Measurements from ENCODE around the gene ARRDC3.

ARRDC3 gene

GRCh38 chr5:91383956-91384300, 811 bp upstream of the ARRDC3 start:
- peak in 1 of 2 experiments; percentile 78 for DNase-seq

GRCh38 chr5:91382530-91383026, 539 bp downstream of the ARRDC3 start:
- peak in 1 of 2 experiments; percentile 86 for DNase-seq

GRCh38 chr5:91381774-91382359, 1.2 kb downstream of the ARRDC3 start:
- peak; percentile 71 to 88 for DNase-seq

- peak in 1 of 2 experiments; percentile 77 for DNase-seq
These were observed 1.8 kb downstream of the ARRDC3 start for GRCh38 chr5:91381239-91381773.

GRCh38 chr5:91380491-91381238, 2.5 kb downstream of the ARRDC3 start:
- peak; percentile 93 to 96 for DNase-seq

GRCh38 chr5:91379914-91380490, 3.1 kb downstream of the ARRDC3 start:
- peak; percentile 94 to 98 for DNase-seq

GRCh38 chr5:91379246-91379913, 3.7 kb downstream of the ARRDC3 start:
- DNase-seq: peak in 1 of 2 experiments; percentile 47

- peak in 1 of 2 experiments; percentile 35 for DNase-seq
These were observed 4.3 kb downstream of the ARRDC3 start for GRCh38 chr5:91378752-91379211.

GRCh38 chr5:91374893-91375520, 8.1 kb downstream of the ARRDC3 start:
- no peak for DNase-seq

GRCh38 chr5:91373600-91373999, 9.5 kb downstream of the ARRDC3 start:
- no peak for DNase-seq

- DNase-seq: no peak
These were observed 10.1 kb downstream of the ARRDC3 start for GRCh38 chr5:91373006-91373405.

GRCh38 chr5:91369480-91369879, 13.6 kb downstream of the ARRDC3 start:
- DNase-seq: no peak

- no peak for DNase-seq
These were observed 15.0 kb downstream of the ARRDC3 start for GRCh38 chr5:91367908-91368648.

GRCh38 chr5:91367344-91367743, 15.8 kb downstream of the ARRDC3 start:
- DNase-seq: no peak

GRCh38 chr5:91366551-91366950, 16.6 kb downstream of the ARRDC3 start:
- DNase-seq: peak in 1 of 2 experiments; percentile 33

- no peak for DNase-seq
These were observed 17.6 kb downstream of the ARRDC3 start for GRCh38 chr5:91365498-91365897.

GRCh38 chr5:91362935-91363334, 20.2 kb downstream of the ARRDC3 start:
- no peak for DNase-seq

GRCh38 chr5:91361790-91362189, 21.3 kb downstream of the ARRDC3 start:
- no peak for DNase-seq

- DNase-seq: no peak
These were observed 21.9 kb downstream of the ARRDC3 start for GRCh38 chr5:91361055-91361701.

GRCh38 chr5:91359962-91360609, 23.0 kb downstream of the ARRDC3 start:
- DNase-seq: no peak

GRCh38 chr5:91357806-91358205, 25.3 kb downstream of the ARRDC3 start:
- no peak for DNase-seq

Data from SW 1271 (cell line).